GM19463 (cell line): ENCODE data around the gene TNFAIP8L1.
A peak's percentile ranks its signal among the peaks of the same experiment; 100 is the strongest.

Experiments
- ATAC-seq: cut with Tn5 transposase; IDR thresholded peaks from one replicate; pipeline ENCODE4 v1.9.1; 2021; ENCODE audit warnings: mild to moderate bottlenecking, moderate library complexity; ENCODE audit not compliant: unreplicated experiment

TNFAIP8L1 gene

GRCh38 chr19:4647676-4648644 is 8.6 kb downstream of the TNFAIP8L1 start:
- no peak for ATAC-seq

- no peak for ATAC-seq
These were observed 10.2 kb downstream of the TNFAIP8L1 start for GRCh38 chr19:4649392-4650047.

- ATAC-seq = no peak
These were observed 10.8 kb downstream of the TNFAIP8L1 start for GRCh38 chr19:4650159-4650558.

GRCh38 chr19:4652075-4652474 is 12.8 kb downstream of the TNFAIP8L1 start:
- ATAC-seq = no peak

- ATAC-seq = no peak
These were observed 14.6 kb downstream of the TNFAIP8L1 start for GRCh38 chr19:4653793-4654436.

DNA sequence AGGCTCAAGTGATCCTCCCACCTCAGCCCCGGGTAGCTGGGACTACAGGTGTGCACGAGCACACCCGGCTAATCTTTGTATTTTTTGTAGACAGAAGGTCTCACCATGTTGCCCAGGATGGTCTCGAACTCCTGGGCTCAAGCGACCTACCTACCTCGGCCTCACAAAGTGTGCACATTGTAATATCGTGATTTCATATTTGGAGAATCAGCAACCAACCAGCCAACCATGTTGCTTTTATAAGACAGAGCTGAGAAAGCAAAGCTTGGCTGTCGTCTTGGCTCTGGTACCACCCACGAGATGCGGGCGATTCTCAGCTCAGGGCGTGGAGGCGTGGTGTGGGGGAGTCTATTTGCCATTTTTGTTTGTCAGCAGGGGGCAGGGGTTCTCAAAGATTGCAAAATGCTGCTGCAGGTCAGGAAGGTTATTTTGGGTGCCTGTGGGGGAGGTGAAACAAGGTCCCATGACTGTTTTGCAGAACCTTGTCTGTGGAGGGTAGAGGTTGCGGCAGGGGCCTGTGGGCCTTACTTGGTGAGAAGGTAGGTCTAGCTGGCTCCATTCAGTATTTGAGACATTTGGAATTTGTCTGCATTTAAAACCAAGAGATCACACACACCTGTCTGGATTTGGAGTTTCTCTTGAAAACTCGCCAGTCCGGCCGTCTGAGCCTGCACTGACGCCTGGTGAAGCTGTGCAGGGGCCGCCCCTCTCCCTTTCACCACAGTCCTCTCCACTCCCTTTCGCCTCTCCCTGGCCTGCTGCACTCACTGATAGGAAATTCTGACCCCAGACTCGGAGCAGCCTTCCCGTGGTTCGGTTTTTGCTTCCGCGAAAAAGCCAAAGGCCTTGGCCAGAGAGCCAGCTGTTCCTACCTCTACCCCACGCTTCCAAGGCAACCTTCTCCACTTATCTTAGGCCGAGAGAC is 15.4 kb downstream of the TNFAIP8L1 start:
- ATAC-seq = no peak

DNA sequence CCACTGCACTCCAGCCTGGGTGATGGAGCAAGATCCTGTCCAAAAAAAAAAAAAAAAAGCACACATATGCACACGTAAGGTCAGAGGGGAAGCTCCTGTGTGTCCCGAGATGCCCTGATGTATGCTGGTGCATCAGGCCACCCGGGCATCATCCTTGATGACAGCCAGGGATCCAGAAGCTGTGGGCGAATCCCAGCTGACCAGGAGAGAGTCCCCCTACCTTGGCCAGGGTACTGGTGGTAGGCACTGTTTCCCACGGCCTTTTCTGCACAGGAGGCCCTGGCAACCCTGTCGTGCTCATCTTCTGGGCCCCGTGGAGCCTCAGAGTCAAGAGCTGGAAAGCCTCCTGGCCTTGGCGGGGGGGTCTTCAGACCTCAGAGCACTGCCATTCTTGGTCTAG is 16.8 kb downstream of the TNFAIP8L1 start:
- ATAC-seq = no peak

DNA sequence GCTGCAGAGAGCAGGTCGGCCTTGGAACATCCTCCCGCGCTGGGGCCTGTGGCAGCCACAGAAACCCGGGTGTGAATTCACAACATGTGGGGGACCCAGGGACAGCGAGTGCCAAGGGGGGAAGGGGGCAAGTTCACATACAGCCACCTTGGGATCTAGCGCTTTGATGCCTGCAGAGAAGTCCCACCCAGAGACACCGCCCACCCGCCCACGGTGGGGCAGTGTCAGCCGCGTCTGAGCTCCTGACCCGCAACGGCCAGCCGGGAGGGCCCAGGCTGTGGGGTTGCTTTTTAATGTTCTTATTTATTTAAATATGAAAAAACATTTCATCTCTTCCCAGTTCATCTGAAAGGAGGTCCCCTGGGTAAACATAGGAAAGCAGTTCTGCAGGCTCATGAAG is 17.9 kb downstream of the TNFAIP8L1 start:
- ATAC-seq = no peak

- ATAC-seq = no peak
These were observed 18.5 kb downstream of the TNFAIP8L1 start for GRCh38 chr19:4657835-4658234.

GRCh38 chr19:4660181-4660791 is 21.0 kb downstream of the TNFAIP8L1 start:
- ATAC-seq = no peak

- ATAC-seq = no peak
These were observed 21.7 kb downstream of the TNFAIP8L1 start for GRCh38 chr19:4660993-4661392.

DNA sequence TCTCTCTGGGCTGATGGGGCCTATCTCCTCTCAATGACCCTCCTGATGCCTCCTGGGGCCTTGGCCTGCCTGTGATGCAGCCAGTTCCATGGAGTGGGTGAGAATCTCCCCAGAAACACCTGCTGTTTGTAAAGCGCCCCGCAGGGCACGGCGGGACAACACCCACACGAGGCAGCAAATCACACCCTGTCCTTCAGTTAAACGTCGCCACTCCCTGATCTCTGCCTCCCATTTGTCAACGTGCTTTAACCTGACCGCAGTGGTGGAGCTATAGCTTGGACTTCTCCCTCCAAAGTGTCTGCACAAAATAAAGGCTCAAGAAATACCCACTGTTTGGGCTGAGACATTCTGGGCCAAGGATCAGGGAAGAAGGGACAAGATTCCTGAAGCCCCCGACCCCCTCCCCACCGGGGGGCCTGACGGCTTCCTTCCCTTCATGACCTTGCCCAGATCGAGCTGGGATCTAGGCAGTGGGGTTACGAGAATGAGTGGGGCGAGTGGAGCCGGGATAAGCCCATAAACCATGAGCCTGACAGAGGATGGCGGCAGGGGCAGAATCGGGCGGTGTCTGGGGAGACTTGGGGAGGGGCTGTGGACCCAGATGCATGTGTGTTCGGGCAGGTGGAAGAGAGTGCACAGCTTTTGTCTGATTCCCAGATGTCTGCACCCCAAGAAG is 22.8 kb downstream of the TNFAIP8L1 start:
- ATAC-seq = no peak

GRCh38 chr19:4662812-4663211 is 23.5 kb downstream of the TNFAIP8L1 start:
- no peak for ATAC-seq

DNA sequence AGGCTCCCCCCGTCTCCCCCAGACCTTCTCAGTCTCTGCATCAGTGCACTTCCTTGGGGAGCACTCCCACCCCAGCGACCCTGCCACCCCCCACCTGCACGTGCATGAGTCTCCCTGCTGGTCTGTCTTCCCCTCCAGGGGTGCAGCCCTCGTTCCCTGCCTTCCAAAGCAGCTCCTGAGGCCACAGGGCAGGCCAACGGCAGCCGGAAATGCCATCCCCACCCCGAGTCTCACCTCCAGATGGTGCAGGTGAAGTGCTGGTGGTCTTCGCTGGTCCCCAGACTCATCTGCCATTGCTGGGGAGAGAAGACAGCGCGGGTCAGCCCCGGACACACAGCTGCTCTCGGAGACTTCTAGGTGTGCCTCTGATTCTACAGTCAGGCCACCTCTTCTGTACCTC is 25.3 kb downstream of the TNFAIP8L1 start:
- ATAC-seq = no peak

GRCh38 chr19:4669723-4670480 is 30.6 kb downstream of the TNFAIP8L1 start, which contains the start of gene MYDGF:
Gene MYDGF, minus strand, starts transcription at chr19:4670342. Its CDS starts 8 bp downstream, at chr19:4670334.
- ATAC-seq = peak; percentile 92

DNA sequence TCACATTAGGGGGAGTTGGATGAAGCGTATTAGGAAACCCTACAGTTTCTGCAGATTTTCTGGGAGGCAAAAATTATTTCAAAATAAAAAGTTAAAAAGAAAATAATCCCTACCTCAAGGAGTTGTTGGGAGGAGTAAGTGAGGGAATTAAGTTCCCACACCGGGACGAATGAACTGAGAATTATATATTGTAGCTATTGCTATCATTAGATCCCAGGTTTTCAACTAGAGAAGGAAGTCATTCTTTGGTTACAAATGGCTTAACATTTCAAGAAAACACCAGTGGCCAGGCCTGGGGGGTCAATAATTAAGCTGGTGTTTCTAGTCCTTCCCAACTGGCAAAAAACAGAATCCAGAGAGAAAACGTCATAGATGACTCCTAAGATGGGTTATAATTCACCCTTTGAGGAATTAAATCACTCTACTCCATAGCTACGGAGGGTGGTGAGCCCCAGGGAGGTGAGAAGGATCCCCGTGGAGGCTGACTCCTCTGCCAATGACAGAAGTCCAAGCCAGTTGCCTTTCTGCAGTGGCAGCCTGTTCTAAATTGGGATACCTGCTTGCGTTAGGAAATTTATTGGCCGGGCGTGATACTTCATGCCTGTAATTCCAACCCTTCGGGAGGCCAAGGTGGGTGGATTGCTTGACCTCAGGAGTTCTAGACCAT is 32.0 kb downstream of the TNFAIP8L1 start:
- ATAC-seq = no peak

GRCh38 chr19:4673216-4673615 is 33.9 kb downstream of the TNFAIP8L1 start:
- ATAC-seq = no peak

- no peak for ATAC-seq
These were observed 34.4 kb downstream of the TNFAIP8L1 start for GRCh38 chr19:4673726-4674125.
